Testis (tissue), 3 donors: ENCODE measurements around the gene TMEM222. TPM values are rescaled to one million over a fixed set of nuclear protein-coding genes. Genes with fewer than 3 reads are reported as not detected.
A peak's percentile ranks its signal among the peaks of the same experiment; 100 is the strongest.

Experiments
- DNase-seq: peaks from one replicate; pipeline ENCODE4 v3.0.0-alpha.2; 2019
- H3K27ac ChIP-seq, 2 donors: fragments of 200-600 bp; sonication (generic); one replicate each; pipeline ENCODE4 v1.5.1; 2019
- H3K27me3 ChIP-seq: fragments of 200-600 bp; sonication (generic); one replicate; pipeline ENCODE4 v1.5.1; 2019
- H3K36me3 ChIP-seq: fragments of 200-600 bp; sonication (generic); one replicate; pipeline ENCODE4 v1.5.1; 2017; ENCODE audit warnings: low read depth; ENCODE audit errors: missing control alignments
- H3K4me1 ChIP-seq: fragments of 200-600 bp; sonication (generic); one replicate; pipeline ENCODE4 v1.5.1; 2019
- H3K4me3 ChIP-seq, 2 donors: fragments of 200-600 bp; sonication (generic); one replicate each; pipeline ENCODE4 v1.5.1; 2017 to 2019
- H3K9me3 ChIP-seq: fragments of 200-600 bp; sonication (generic); one replicate; pipeline ENCODE4 v1.5.1; 2017
- CTCF ChIP-seq, 3 experiments: fragments of 450-650 bp in 2 of 3; fragments of 200-600 bp in 1 of 3; sonication (generic) in 1 of 3; IDR thresholded peaks; one replicate each; pipeline ENCODE4 v1.5.1; 2016 to 2019; ENCODE audit warnings: antibody characterized with exemption in 3 of 3, mild to moderate bottlenecking in 2 of 3, moderate library complexity in 1 of 3
- POLR2A ChIP-seq: fragments of 450-650 bp; IDR thresholded peaks from one replicate; pipeline ENCODE4 v1.6.1; 2017; ENCODE audit warnings: antibody characterized with exemption, mild to moderate bottlenecking, moderate library complexity
- WGBS, 2 donors: methylation state at CpG; one replicate each; pipeline ENCODE4 v1.1.5; 2018; 5-methylcytosine and 5-hydroxymethylcytosine counted together
- intact Hi-C: fragments of 100-400 bp; cut with DNase I; formaldehyde crosslinking; loops from one replicate; pipeline ENCODE4 v1.15.1; 2023; ENCODE audit warnings: low total_unique reads
- polyA plus RNA-seq: library from polyadenylated mRNA; stranded (reverse); fragments of 350-450 nt; fragmentation: Illumina TruSeq; extraction: RNeasy Lipid Tissue Mini Kit (QIAGEN cat#74804); gene quantifications from one replicate; pipeline ENCODE4 v1.2.3, GENCODE V29; 2014; ENCODE audit warnings: low read depth, low replicate concordance; ENCODE audit not compliant: insufficient read depth
- total RNA-seq, 2 donors: library from RNA; depleted of rRNA; stranded (reverse); fragments of >200 nt; gene quantifications; one replicate each; pipeline ENCODE4 v1.2.3, GENCODE V29; 2016

TMEM222 gene
- total and polyA plus RNA-seq, 3 donors from 2014 or later = 41.4 to 81.6 (median 67.5) TPM

- DNase-seq = peak; percentile 88
- TF ChIP-seq POLR2A = no peak
- TF ChIP-seq CTCF (IDR thresholded peaks at IDR 0.05) = no peak
- Histone ChIP-seq H3K4me3 (peak within 1 kb of the TSS; percentile 68 to 74), H3K36me3 (no peaks in the 10 kb centered on the region), H3K4me1 (peaks cover 20% of the 10 kb centered on the region), H3K9me3 (no peaks in the 10 kb centered on the region), H3K27ac (peak within 1 kb of the TSS; percentile 92 to 98), H3K27me3 (no peaks in the 10 kb centered on the region)
- intact Hi-C loops = no loop called here
- WGBS, 2 donors = 0 to 1% methylated on average over 6 to 65 of the region's 67 CpGs
Observed at GRCh38 chr1:27366411-27367159, 44.6 kb downstream of the TMEM222 start, which contains the start of gene MAP3K6. Gene MAP3K6 (minus strand): TSS chr1:27366961. CDS start chr1:27366597, 364 bp downstream.

- H3K27ac ChIP-seq = peak overlapping the region; percentile 92 to 98
- WGBS, 2 donors = 23 to 27% methylated on average over 8 of the region's 8 CpGs
- H3K4me3 ChIP-seq = peak overlapping the region; percentile 68 to 74
- intact Hi-C loops = no loop called here
- no peaks in the 10 kb centered on the region for H3K9me3 ChIP-seq
- H3K4me1 ChIP-seq = peaks cover 20% of the 10 kb centered on the region
- DNase-seq = no peak
- H3K27me3 ChIP-seq = no peaks in the 10 kb centered on the region
- TF ChIP-seq CTCF (IDR thresholded peaks at IDR 0.05) (no peak), POLR2A (no peak)
- H3K36me3 ChIP-seq = no peaks in the 10 kb centered on the region
Observed at GRCh38 chr1:27367160-27367650, 45.2 kb downstream of the TMEM222 start.

- Histone ChIP-seq H3K4me1 (peaks cover 20% of the 10 kb centered on the region), H3K27ac (no peak overlapping the region), H3K36me3 (no peaks in the 10 kb centered on the region), H3K27me3 (no peaks in the 10 kb centered on the region), H3K4me3 (no peak overlapping the region), H3K9me3 (no peaks in the 10 kb centered on the region)
- DNase-seq = no peak
- TF ChIP-seq CTCF (IDR thresholded peaks at IDR 0.05) (peak in 2 of 3 experiments; percentile 7 to 8), POLR2A (no peak)
- intact Hi-C loops = no loop called here
- WGBS, 2 donors = 83 to 87% methylated on average over 12 to 13 of the region's 13 CpGs
Observed at GRCh38 chr1:27368869-27369582, 47.1 kb downstream of the TMEM222 start.

- Histone ChIP-seq H3K27ac (no peak overlapping the region), H3K27me3 (no peaks in the 10 kb centered on the region), H3K9me3 (no peaks in the 10 kb centered on the region), H3K4me1 (peaks cover 8% of the 10 kb centered on the region), H3K4me3 (no peak overlapping the region), H3K36me3 (no peaks in the 10 kb centered on the region)
- DNase-seq = peak; percentile 61
- TF ChIP-seq POLR2A = no peak
- no peak for TF ChIP-seq CTCF (IDR thresholded peaks at IDR 0.05)
- intact Hi-C loops = no loop called here
- 78 to 86% methylated on average over 19 of the region's 19 CpGs for WGBS, 2 donors
Observed at GRCh38 chr1:27372022-27372807, 50.3 kb downstream of the TMEM222 start.
